GM19463 (cell line): ENCODE results near the gene SEC14L1.
"Not testable (repeated sequence)": the region's sequence is repeated elsewhere in the genome, so short reads cannot be mapped to it uniquely, and the experiment has no call there.

Experiments
- ATAC-seq: cut with Tn5 transposase; IDR thresholded peaks from one replicate; pipeline ENCODE4 v1.9.1; 2021; ENCODE audit warnings: mild to moderate bottlenecking, moderate library complexity; ENCODE audit not compliant: unreplicated experiment

Gene SEC14L1

GRCh38 chr17:77254951-77255825 is 114.4 kb downstream of the SEC14L1 start:
- ATAC-seq = no peak

- not testable (repeated sequence) for ATAC-seq
These were observed 115.2 kb downstream of the SEC14L1 start for GRCh38 chr17:77255970-77256369.

- no peak for ATAC-seq
These were observed 115.9 kb downstream of the SEC14L1 start for GRCh38 chr17:77256710-77257109.

GRCh38 chr17:77257169-77257568 is 116.4 kb downstream of the SEC14L1 start:
- no peak for ATAC-seq

GRCh38 chr17:77257596-77258458 is 117.1 kb downstream of the SEC14L1 start:
- ATAC-seq = no peak

- no peak for ATAC-seq
These were observed 117.9 kb downstream of the SEC14L1 start for GRCh38 chr17:77258638-77259037.

GRCh38 chr17:77264617-77265230 is 124.0 kb downstream of the SEC14L1 start:
- ATAC-seq = no peak

GRCh38 chr17:77266213-77266612 is 125.4 kb downstream of the SEC14L1 start:
- no peak for ATAC-seq
